ENCODE measurements around the gene ABCA13.

GRCh38 chr7:48671656-48672055 is 500.4 kb downstream of the ABCA13 start:
- TF ChIP-seq JUN (IDR thresholded peaks at IDR 0.05; ENCODE audit: borderline replicate concordance, insufficient read depth, insufficient read length, low read depth) (no peak), POLR2A (IDR thresholded peaks at IDR 0.05; ENCODE audit: low read depth, low read length) (no peak), CTCF (IDR thresholded peaks at IDR 0.05; ENCODE audit: extremely low read depth in 1 of 2, insufficient read depth in 1 of 2, low read depth in 1 of 2, low read length in 2 of 2) (no peak), EZH2 (IDR thresholded peaks at IDR 0.05; ENCODE audit: borderline replicate concordance, low read depth, low read length, severe bottlenecking) (no peak), POLR2AphosphoS5 (IDR thresholded peaks at IDR 0.05; ENCODE audit: insufficient read depth, low read depth, low read length) (no peak), MYC (IDR thresholded peaks at IDR 0.05; ENCODE audit: low read depth, low read length) (no peak), MAX (IDR thresholded peaks at IDR 0.05; ENCODE audit: insufficient read depth, insufficient read length) (no peak), FOS (IDR thresholded peaks at IDR 0.05; ENCODE audit: borderline replicate concordance, insufficient read depth, low read length) (no peak), GATA2 (IDR thresholded peaks at IDR 0.05; ENCODE audit: insufficient read depth, insufficient read length, low read depth, low read length) (no peak)
